ENCODE data around the gene SIGLEC12.

DNA sequence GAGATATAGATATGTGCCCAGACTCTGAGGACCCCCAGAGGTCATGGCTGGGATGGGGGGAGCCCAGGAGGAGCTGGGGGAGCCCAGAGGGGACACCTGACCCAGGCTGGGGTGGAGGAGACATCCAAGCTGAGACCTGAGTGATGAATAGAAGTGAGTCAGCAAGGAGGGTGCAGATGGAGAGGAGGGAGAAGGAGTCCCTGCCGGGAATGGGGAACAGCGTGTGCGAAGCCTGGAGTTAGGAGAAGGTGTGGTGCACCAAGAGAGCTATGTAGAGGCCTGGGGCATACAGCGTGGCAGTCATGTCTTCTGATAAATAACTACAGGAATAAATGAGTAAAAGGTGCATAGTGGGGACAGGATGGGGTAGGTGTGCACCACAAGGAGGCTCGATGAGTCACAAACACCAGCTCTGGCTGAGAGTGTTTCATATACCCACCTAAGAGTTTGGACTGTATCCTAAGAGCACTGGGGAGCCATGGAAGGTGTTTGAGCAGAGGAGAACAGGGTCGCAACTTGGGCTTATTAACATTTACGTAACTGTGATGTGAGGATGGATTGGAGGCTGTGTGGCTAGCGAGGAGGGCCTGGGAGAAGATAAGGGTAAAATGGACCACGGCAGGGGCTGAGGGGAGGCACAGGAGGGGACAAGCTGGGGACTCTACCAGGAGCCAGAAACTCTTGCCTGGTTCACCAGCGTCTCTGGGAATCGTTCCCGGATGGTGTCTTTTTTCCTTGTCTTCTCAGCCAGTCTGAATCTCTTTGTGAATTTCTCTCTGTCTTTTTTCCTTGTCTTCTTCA is 21.9 kb downstream of the SIGLEC12 start:
- no peak for TF ChIP-seq POLR2A (IDR thresholded peaks at IDR 0.05)
- TF ChIP-seq, protein P1, sequence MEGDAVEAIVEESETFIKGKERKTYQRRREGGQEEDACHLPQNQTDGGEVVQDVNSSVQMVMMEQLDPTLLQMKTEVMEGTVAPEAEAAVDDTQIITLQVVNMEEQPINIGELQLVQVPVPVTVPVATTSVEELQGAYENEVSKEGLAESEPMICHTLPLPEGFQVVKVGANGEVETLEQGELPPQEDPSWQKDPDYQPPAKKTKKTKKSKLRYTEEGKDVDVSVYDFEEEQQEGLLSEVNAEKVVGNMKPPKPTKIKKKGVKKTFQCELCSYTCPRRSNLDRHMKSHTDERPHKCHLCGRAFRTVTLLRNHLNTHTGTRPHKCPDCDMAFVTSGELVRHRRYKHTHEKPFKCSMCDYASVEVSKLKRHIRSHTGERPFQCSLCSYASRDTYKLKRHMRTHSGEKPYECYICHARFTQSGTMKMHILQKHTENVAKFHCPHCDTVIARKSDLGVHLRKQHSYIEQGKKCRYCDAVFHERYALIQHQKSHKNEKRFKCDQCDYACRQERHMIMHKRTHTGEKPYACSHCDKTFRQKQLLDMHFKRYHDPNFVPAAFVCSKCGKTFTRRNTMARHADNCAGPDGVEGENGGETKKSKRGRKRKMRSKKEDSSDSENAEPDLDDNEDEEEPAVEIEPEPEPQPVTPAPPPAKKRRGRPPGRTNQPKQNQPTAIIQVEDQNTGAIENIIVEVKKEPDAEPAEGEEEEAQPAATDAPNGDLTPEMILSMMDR (IDR thresholded peaks at IDR 0.05), result no peak

All from thyroid gland (tissue), 4 donors.